LoVo (cell line): ENCODE measurements around the gene MAL.

Experiments used
- DNase-seq: peaks from one replicate; pipeline ENCODE4 v3.0.0-alpha.2; 2016; ENCODE audit warnings: low spot score

MAL gene

DNA sequence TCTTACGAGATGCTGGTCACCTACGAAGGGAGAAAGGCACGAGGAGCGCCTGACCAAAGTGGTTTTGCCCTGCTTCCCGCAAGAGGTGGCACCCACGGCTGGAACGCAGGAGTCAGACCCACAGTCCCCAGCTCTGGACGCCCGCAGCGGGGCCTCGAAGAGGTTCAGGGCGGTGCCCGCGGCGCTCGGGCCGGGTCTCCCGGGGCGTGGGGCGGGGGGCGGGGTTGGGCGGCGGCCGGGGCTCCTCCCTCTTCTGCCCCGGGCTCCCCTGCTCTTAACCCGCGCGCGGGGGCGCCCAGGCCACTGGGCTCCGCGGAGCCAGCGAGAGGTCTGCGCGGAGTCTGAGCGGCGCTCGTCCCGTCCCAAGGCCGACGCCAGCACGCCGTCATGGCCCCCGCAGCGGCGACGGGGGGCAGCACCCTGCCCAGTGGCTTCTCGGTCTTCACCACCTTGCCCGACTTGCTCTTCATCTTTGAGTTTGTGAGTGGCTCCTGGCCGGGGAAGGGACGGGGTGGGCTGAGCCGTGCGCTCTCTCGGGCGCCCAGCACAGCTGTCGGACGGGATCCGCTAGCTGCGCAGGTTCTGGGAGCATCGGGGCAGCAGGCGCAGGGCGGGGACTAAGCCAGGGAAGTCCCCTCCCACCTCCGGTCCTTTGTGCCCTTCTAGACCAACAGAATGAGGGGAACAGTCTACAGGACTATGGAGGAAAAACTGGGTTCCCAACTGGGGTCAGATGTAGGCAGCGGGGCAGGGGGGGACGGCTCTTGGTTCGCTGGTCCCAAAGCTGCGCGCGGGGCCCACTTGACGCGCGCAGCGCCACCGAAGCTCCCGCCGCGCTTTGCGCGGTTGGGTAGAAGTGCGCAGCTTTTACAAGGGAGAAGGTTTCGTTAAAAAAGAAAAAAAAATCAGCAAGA is at the start of gene MAL:
MAL (plus strand) TSS at position 303 of the 914 bp plus-strand sequence; CDS start at position 388, 85 bp downstream.
- no peak for DNase-seq

DNA sequence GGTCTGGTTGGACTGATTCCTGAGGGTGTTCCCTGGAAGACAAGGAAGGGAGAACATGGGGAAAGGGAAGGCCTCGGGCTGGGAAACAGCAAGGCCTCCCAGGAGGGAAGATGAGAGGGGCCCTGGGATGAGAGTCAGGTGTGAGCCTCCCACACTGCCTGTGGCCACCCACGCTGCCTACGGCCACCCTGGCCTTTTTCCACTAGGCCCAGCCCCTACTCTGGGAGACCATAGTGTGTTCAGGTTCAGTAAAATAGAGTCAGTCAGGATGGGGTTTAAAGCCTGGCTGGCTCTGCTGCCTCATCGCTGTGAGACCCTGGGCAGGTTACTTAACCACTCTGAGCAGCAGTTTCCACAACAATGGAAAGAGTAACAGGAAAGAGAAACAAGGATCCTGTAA is 47.7 kb upstream of the MAL start:
- no peak for DNase-seq

DNA sequence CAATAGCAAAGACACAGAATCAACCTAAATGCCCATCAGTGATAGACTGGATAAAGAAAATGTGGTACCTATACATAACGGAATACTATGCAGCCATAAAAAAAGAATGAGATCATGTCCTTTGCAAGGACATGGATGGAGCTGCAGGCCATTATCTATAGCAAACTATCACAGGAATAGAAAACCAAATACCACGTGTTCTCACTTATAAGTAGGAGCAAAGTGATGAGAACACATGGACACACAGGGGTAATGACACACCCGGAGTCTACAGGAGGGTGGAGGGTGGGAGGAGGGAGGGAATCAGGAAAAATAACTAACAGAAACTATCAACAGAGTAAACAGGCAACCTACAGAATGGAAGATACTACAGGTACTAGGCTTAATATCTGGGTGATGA is 46.6 kb upstream of the MAL start:
- DNase-seq, result no peak

DNA sequence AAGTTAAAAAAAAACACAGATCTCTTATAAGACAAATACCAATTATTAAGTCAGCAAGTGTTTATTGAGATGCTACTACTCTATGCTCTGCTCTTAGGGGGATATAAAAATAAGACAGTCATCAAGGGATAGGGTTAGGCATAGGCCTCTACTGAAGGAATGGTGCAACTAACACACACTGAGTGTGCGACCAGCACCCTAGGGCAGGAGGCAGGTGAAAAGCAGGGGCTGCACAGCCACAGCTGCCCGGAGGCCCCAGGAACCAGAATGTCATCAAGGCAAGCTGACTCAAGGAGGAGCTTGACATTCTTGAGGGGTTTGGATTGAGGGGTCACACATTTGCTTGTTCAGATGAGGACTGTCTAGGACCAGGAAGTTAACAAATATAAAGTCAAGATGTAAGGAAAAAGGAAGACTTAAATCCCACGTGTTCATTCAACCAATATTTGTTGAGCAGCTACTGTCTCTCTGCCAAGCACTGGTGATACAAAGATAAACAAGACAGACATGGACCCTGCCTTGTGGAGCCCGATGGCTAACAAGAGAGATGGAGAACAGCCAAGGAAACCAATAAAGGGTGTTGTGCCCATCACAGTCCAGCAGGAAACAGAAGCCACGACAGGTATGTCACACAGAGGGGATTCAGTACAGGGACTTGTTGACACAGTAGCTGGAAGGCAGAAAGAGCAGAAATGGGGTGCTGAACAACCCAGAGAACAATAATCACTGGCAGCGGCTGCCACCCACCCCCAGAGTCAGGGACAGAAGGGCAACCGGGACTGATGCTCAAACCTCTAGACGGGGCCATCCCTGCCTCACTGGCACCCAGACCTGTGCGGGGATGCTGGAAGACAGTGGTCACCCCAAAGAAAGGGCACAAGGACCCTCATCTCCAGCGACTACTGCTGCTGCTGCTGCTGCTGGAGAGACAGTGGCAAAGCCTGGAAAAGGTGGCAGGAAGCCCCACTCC is 45.8 kb upstream of the MAL start:
- no peak for DNase-seq

DNA sequence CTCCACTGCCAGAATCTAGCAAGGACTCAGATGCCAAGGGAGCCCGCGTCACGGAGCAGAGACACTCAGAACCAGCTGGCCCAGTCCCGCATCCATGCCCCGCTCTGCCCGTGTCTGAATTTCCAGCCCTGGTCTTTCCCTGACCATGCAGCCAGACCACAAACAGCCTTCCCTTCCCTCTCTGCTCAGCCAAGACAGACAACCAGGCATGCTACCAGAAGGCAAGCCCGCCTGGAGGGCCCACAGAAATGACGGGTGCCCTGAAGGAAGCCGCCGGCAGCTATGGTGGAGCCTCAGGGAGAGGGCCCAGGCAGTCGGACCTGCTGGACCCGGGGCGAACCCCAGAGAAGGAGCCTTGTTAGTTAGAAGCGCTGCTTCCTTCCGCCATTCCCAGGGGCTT is 45.1 kb upstream of the MAL start:
- DNase-seq, result no peak

DNA sequence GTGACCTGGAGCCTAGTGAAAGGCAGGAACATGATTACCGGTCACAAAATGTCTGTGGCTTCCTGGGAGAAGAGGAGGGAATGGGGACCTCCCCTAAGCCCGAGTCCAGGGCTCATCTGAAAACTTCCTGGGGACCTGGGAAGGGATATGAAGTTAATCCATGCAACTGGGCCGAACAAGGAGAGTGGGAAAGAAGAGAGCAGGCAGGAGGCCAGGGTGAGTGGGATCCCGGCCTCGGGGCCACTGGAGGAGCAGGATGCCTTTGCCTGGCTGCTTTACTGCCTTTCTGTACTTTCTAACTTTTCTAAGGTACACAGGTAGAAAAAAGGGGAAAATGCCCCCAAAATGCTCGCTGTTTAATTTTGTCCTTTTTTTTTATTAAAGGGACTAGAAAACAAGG is 43.4 kb upstream of the MAL start:
- no peak for DNase-seq

DNA sequence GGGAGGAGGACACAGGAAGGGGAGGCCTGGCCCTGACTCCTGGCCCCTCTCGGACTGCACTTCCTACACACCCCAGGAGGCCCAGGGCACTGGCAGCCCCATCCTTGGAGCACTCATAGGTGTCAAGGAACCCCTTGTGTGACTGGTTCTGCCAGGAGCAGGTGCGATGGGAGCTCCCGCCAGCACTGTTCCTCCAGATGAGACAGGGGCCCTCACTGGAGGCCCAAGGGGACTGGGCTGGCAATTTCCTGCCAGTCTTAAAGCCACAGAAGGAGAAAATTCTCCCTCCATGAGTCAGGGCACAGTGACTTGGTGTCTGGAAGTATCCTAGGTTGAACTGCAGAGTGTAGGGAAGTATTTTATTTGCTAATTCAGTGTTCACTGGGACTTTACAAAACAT is 42.8 kb upstream of the MAL start:
- DNase-seq, result no peak

DNA sequence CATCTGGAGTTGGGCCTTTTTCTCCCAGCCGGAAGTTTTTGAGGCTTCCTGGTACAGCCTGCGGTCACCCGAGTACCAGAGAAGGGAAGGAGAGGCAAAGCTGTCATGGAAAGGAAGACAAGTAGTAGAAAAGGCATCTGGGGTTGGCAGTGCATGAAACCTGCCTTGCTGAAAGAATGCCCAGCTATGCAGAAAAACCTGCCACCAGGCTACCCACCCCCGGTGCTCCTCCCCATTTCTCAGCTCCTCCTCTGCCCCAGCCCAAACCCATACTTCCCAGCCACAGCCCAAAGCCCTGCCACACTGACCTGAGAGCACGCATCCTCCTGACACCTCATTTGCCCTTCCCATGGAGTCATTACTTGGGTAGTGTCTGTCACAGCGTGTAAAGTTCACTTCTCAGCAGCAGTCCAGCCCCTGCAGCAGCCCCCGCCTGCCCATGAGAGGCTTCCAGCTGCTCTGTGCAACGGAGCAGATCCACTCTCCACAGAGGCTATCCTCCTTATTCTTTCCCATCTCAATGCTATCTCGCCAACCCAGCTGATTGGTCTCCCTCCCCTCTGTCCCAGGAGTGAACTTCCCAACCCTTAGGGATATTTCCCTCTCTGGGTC is 40.4 kb upstream of the MAL start:
- no peak for DNase-seq

DNA sequence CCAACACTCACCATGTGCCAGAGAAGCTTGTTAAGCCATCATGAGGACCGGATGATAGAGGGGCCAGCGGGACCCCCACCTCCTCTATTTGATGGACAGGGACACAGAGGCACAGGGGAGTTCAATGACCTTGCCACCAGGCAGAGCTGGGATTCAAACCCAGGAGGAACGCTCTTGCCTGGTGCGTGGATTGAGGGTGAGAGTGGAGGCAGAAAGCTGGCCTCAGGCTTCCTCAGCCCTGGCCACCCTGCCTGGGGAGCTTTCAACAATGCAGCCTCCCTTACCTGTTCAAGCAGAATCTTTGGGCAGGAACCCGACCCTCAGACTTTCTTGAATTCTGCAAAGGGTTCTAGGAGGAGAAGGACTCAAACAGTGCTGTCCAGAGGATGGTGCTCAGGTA is 39.9 kb upstream of the MAL start:
- no peak for DNase-seq

DNA sequence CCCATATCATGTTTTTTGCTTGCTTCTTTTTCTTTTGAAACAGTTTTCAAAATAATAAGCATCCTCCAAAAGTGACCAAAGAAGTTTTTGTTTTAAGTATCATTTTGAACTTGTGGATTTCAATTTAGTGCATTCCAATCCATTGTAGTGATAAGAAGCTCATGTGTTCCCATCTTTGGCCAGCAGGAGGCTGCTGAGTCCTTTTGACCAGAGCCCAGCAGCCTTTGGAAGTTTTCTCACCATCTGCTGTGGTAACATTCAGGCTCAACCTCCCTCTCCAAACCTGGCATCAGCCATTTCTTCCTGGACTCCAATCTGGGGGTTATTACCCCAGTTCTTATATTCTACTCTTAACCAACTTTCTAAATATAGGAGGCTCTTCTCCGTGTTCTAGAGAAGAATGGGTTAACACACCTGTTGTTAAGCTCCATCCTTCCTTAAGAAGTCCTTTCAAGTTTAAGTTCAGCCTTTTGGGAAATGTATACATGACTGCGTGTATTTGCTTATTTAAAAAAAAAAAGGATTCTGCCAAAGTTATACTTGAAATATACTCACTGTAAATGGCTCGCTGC is 39.0 kb upstream of the MAL start:
- DNase-seq, result peak; percentile 66

DNA sequence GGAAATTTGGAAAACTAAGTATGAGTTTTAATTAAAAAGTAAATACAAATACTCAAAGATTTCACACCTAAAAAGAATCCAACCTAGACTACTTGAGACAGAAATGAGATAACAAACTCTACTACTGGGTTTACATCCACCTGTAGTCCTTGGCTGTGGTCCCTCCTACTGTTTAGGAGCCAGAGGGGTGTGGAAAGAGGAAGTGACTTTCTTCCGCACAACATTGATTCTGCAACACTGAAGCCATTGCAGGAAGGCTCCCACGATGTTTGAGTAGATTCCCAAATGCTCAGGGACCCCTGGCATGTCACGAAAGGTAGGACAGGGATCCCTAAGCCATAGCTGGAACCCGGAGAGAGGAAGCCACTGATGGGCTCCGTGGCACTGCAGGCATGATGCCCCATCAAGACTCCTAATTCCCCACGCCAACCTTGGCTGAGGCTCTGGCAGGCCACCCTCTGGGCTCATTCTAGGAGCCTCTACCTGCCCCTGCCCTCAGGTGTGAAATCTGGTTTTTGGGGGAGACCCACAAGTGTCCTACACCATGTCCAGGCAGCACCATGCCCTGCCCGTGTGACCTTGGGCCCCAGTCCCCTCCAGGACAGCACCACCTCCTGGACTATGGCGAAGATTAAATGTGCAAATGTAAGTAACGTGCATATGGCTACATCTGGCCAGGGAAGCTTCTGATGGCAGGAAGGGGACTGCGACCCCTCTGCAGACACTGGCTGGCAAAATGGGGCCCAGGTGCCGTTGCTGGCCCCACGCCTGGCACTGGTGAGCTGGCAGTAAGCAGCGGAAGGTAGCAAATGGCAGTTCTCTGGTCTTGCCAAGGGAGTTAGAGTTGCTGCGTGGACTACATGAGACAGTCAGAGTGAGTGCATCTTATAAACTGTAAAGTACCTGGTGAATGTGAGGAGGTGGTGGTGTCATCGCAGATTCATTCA is 38.2 kb upstream of the MAL start:
- no peak for DNase-seq

DNA sequence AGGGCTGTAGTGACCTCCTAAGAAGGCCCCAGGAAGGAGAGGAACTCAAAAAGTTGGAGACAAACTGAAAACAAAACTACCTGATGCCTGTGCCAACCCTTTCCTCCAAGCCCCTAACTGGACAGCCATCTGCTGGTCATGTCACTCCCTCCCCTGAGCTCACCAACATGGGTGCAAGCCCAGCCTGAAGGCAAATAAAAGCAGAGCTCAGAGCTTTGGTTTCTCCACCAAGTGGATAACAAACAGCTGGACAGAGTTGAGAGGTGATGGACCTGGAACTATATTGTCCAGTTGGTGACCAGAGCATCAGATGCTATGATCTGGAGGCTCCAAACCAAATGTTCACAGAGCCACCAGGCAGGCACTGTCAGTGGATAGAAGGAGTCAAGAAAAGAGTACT is 34.6 kb upstream of the MAL start:
- DNase-seq, result no peak

DNA sequence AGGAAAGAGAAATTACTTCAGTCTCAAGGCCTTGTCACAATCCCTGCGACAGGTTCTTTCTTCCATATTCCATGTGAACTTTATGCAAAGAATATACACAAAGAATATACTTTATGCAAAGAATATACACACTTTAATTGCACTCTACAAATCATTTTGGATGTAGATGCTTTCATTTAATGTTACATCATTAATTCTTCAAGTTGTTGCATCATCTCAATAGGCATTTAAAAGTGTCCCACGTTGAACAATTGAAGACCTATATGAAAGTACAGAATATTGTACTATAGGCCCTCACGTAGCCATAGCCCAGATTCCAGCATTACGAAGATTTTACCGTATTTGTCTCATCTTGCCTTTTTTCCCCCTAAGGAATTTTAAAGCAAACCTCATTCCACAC is 33.1 kb upstream of the MAL start:
- DNase-seq, result no peak

DNA sequence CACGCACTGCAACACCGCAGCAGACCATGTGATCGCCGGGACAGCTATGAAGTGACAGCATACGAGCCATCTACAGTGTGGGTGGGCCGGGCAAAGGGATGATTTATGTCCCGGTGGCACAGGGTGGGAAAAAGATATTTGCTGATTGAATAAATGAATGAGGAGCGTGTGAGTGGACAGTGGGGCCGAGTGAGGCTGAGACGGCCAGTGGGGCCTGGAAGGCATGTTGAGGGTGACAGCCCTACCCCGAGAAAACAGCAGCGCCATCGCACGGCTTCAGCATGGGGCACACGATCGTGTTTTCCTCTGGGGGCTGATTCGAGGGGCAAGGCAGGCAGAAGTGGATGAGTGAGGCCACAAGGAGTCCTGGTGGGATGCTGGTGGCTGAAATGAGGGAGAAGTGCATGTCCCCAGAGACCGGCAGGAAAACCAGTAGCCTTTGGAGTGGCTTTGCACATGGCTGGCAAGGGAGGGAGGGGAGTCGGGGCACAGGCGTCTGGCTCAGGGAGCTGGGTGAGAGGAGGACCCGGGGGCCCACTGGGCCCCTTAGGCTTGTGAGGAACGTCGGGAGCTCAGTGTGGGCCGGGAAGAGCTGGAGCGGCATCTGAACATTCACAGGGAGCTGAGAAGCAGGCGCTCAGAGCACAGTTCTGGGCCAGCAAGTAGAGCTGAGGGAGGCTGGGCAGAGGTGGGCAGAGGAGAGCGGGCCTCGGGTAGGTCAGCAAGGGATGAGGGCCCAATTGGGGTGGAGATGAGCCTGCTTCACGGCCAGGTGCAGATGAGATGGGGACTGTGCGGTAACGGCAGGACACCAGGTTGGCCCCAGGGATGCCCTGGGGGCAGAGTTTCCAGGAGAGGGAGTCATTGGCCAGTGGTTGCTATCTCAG is 32.1 kb upstream of the MAL start:
- no peak for DNase-seq

DNA sequence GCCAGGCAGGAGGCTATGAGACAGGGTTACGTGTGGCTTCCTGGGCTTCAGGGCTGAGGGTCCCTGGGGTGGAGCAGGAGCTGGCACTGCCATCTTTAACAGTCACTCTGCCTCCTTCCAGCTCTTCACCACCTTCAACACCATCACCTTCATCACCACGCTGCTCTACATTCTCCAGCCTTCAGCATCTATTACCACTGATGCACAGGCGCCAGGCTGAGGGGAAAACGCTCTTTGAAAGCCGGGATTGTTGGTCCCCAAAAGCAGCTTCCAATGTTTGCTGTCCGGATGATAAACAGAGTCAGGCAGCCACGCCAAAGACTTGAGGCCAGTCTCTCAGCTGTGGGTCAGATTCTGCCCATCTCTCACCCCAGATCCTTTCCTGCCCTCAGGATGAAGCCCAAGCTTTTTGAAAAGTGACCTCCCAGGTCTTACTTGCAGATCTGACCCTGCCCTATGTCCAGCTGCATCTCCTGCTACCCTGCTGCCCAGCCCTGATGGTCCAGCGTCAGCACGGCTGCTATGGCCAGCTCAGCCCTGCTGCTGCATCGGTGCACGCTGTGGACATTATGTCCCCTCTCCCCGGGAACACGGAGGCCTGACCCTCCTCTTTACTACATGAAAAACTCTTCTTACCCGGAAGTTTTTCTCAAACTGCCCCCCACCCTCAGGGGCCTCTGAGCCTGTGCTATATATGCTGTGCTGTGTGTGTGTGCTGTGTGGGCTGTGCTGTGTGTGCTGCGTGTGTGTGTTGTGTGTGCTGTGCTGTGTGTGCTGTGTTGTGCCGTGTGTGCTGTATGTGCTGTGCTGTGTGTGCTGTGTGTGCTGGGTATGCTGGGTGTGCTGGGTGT is 31.2 kb upstream of the MAL start:
- no peak for DNase-seq

DNA sequence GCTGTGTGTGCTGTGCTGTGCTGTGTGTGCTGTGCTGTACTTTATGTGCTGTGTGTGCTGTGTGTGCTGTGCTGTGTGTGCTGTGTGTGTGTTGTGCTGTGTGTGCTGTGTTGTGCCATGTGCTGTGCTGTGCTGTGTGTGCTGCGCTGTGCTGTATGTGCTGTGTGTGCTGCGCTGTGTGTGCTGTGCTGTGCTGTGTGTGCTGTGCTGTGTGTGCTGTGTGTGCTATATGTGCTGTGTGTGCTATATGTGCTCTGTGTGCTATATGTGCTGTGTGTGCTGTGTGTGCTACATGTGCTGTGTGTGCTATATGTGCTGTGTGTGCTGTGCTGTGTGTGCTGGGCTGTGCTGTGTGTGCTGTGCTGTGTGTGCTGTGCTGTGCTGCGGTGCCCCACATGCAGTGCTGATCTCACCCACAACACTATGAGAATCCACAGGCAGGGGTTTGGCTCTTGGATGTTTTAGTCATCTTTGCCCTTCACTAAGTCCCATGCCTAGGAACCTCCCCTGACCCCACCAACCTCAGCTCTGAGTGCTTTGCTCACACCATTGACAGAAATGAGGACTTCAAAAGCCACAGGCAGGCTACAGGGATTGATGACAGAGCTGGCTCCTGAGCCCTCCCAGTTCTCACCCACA is 30.5 kb upstream of the MAL start:
- DNase-seq, result no peak

DNA sequence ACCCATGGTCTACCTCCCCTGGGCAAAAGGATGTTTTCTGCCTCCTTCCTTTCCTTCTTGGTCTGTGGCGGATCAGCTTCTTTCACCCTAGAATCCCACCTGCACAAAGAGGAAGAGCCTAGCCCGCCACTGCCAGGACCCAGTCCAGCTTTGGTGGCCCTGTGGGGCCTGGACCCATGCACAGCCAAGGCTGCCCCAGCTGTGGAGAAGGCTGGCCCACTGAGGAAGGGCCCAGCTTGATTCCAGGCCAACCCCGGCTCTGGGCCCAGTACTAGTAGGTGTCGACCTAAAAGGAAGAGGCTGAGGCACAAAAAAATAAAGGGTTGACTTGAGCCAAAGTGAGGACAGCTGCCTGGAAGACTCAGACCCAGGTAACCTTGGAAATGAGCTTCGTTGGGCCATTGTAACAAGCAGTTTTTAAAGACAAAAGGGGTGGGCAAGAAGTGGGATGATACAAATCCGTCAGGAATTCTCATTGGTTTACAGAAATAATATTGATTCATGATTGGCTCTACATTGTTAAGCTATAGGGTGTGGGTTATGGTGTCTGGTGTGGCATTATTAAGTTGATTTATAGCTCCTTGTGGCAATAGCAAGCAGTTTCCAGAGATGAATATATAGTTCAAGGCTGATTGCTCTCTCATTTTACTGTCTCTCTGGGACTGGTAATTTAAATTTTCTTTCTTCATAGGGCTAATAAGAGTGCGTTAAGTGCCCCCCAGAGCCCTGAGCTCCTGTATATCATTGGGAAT is 29.8 kb upstream of the MAL start:
- DNase-seq, result no peak
